GM12865 (cell line): ENCODE results near the gene LARGE1.

Experiments
- DNase-seq: peaks from one replicate; pipeline ENCODE4 v3.0.0; 2010; ENCODE audit warnings: low read depth
- H3K4me3 ChIP-seq: 2 replicates; pipeline ENCODE4 v1.5.1; 2011; ENCODE audit warnings: mild to moderate bottlenecking, low read depth, low read length, control low read depth
- TF ChIP-seq, protein P1 (sequence below): IDR thresholded peaks from 2 replicates; pipeline ENCODE4 v1.5.1; 2011; ENCODE audit warnings: low read length, control low read depth, low read depth, inconsistent platforms; ENCODE audit not compliant: insufficient read depth; ENCODE audit errors: missing control alignments

Gene LARGE1

DNA sequence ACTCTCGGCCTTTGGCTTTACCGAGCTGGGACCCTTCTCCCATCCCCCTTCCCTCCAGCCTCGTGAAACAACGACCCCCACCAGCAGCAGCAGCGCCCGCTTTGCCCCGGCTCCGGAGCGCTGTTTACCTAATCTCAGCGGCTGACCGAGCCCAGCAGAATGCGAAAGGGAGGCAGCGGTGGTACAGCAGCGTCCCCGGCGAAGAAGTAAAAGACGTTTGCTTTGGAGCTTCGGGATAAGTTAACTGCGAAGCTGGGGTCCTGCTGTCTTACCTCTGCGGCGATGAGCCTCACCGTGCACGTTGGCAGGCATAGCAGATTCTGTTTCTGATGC lies 2.0 kb upstream of the LARGE1 start:
- TF ChIP-seq, protein P1, sequence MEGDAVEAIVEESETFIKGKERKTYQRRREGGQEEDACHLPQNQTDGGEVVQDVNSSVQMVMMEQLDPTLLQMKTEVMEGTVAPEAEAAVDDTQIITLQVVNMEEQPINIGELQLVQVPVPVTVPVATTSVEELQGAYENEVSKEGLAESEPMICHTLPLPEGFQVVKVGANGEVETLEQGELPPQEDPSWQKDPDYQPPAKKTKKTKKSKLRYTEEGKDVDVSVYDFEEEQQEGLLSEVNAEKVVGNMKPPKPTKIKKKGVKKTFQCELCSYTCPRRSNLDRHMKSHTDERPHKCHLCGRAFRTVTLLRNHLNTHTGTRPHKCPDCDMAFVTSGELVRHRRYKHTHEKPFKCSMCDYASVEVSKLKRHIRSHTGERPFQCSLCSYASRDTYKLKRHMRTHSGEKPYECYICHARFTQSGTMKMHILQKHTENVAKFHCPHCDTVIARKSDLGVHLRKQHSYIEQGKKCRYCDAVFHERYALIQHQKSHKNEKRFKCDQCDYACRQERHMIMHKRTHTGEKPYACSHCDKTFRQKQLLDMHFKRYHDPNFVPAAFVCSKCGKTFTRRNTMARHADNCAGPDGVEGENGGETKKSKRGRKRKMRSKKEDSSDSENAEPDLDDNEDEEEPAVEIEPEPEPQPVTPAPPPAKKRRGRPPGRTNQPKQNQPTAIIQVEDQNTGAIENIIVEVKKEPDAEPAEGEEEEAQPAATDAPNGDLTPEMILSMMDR, result no peak
- DNase-seq, result peak; percentile 30
- peak overlapping the region; percentile 85 for H3K4me3 ChIP-seq

DNA sequence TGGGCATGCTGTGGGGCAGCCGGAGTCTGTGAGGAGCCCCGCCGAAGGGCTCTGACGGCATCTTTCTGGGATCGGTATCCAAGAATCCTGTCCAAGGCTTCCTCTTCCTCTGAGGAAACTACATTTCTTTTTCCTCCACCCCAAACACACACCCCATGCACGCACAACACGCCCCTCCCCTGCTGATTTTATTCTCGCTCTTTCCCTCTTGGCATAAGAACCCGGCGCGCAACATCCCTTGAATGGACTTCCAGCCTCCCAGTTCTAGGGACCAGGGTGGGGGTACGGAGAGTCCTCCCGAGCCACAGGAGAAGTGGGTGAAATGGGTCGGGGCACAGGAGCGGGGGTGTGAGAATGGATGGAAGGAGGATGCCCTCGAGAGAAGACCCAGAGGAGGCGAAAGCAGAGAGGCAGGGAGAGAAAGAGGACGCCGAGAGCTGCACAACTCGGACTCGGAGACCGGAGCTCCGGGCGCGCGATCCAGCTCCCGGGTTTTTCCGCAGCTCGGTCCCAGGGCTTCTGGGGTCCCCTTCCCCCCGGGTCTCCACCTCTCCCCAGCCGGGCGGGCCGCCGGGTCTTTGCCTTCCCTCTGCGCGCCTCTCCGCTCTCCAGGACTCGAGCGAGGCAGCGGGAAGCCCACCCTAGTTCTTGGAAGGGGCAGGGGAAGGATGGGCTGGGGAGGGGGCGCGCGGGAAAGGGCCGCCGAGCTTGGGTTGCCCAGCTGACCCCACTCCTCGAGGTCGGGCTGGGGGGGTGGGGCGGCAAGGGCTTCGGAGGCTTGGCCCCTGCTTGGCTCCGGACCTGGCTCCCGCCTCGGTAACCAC lies 1.5 kb upstream of the LARGE1 start:
- H3K4me3 ChIP-seq, result peak overlapping the region; percentile 85
- TF ChIP-seq, protein P1, result no peak
- peak; percentile 74 for DNase-seq

DNA sequence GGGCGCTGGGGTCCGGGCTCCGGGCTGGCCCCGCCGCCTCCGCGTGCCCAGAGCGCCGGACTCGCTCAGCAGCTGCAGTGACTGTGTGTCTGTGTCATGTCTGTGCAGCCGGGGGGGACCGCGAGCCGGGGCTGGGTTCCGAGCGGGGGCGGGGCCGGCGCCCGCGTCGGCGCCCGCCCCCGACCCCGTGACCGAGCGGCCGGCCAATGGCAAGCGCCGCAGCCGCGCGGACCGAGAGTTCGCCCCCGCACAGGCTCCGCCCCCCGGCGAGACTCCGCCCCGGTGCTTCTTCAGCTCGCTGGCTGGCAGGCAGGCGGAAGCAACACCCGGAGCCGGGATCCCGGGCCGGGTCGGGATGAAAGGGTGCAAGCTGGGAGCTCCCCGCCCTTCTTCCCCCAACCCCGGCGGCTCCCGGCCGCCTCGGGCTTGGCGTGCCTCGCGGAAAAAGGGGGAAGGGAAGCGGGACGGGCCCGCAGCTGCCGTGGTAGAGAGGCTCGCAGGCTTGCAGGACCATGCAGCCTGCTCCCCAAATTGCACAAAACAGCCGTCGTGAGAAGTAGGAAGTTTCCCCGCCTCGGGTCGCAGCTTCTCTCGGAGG lies 750 bp upstream of the LARGE1 start:
- DNase-seq, result peak; percentile 98
- H3K4me3 ChIP-seq, result peak overlapping the region; percentile 85
- TF ChIP-seq, protein P1, result no peak

DNA sequence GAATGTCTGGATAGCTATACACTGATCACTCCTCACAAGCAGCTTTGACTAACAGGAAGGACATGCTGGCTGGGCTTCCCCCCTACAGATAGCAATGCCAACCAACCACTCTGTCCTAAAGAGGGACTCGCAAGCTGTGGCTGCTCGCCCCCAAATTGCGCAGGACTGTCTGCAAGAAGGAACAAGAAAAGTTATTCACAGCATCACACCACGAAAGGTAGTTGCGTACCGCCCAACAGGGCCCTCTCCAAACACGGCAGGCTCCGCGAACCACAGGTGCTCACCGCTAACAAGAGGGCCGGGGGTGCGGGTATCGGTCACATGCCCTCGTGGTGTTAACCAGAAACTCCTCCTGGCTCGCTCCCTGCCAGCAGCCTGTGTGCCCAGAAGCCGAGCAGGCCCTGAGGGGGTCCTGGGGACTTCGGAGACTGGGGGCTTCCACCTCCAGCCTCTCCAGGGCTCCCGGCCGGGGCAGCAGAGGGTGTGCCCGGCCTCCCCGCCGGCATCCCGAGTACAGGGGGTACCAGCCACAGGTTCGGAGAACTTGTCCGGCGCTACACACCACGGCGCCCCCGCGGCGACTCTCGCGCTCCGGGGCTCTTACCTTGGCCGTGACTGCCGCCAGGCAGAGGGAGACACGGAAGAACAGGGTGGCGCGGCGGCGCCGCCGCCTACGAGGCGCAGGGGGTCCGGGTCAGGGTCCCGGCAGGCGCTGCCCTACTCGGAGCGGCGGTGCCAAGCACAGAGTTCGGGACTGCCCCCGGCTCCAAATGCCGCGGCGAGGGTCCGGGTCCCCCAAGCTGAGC lies 682 bp downstream of the LARGE1 start:
- TF ChIP-seq, protein P1, result no peak
- H3K4me3 ChIP-seq, result peak overlapping the region; percentile 89
- peak; percentile 76 for DNase-seq

DNA sequence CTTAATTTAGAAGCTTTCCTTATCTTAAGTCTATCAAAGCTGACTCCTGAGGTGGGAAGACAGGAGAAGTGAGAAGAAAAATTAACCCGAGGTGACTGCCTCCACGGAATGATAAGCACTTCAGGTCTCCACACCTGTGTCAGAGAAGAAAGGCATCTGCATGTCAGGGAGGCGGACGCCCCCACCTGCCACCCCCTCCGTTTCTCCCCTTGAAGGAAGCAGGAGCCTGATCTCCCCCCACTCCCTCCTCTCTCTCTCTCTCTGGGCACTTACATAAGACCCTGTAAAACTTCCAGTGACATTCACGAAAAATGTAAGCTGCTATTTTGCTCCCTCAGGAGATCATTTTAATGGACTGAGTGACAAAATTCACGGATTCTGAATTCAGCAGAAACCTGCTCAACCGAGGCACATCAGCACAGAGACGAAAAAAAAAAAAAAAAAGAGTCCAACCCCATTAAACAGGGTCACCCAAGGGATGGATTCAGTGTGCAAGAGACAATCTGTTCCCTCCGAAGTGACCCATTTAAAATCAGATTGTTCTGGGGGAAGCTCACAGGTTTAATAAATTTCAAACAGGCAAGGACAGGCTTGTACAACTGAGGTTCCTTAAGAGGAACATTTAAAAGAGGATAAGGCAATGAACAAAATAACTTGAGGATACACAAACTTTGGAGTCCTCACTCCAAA lies 1.5 kb downstream of the LARGE1 start:
- TF ChIP-seq, protein P1, result no peak
- DNase-seq, result no peak
- H3K4me3 ChIP-seq, result peak overlapping the region; percentile 89

DNA sequence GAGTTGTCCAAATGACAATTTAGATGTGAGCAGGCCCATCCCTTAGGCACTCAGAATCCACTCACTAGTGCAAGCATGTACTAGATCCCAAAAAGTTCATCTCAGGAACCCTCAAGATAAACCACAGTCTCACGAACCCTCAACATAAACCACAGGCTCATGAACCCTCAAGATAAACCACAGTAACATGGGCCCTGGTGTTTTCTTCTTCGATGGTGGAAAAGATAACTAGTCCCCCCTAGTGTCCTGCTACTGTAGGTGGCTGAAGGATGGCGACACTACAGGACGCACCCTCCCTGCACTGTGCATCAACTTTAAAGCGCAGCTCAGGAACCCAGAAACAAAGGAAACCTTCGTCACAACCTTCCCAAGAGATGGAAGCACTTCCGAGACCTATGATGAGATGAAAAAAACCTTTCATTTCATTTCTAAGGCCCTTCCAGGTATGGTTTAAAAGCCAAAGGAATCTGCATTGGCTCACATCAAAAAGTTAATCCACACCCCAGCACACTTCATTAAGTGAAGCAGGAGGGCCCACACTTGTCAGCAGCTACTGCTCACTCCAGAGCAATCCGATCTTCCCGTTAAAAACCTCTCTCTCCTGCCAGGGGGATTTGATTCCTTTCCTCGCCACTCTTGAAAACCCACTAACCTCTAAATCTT lies 2.4 kb downstream of the LARGE1 start:
- TF ChIP-seq, protein P1, result peak; percentile 65
- peak; percentile 81 for DNase-seq
- H3K4me3 ChIP-seq, result peak overlapping the region; percentile 89
